CD8-positive, alpha-beta memory T cell (primary cell): ENCODE results near the gene PRR27. TPM values are rescaled to one million over a fixed set of nuclear protein-coding genes. Genes with fewer than 3 reads are reported as not detected.
"Not testable (repeated sequence)": the region's sequence is repeated elsewhere in the genome, so short reads cannot be mapped to it uniquely, and the experiment has no call there.

Experiments
- CTCF ChIA-PET: fragments of 350-600 bp; sonication (Branson Sonifier 250); formaldehyde crosslinking; loops from one replicate; lab custom pipeline; 2021; ENCODE audit warnings: antibody characterized with exemption; lab: Charles Lee
- POLR2A ChIA-PET: fragments of 350-600 bp; sonication (Branson Sonifier 250); formaldehyde crosslinking; loops from one replicate; lab custom pipeline; 2021; ENCODE audit warnings: antibody characterized with exemption; lab: Charles Lee
- DNase-seq, 5 donors: peaks; one replicate each; pipeline versions ENCODE4 v3.0.0 to v3.0.0-alpha.2; 2020 to 2022; ENCODE audit warnings: mixed read lengths in 1 of 5
- H3K27ac ChIP-seq: one replicate; pipeline ENCODE4 v1.7.0; 2013; ENCODE audit warnings: low read depth, mild to moderate bottlenecking, low read length, moderate library complexity
- H3K27me3 ChIP-seq: 2 replicates; pipeline ENCODE4 v1.7.0; 2013; ENCODE audit warnings: low read length, mild to moderate bottlenecking; ENCODE audit not compliant: insufficient read depth, poor library complexity, severe bottlenecking
- H3K36me3 ChIP-seq: 2 replicates; pipeline ENCODE4 v1.7.0; 2013; ENCODE audit warnings: mild to moderate bottlenecking, low read length, moderate library complexity; ENCODE audit not compliant: insufficient read depth
- H3K4me1 ChIP-seq: 2 replicates; pipeline ENCODE4 v1.7.0; 2013; ENCODE audit warnings: mild to moderate bottlenecking, low read length, moderate library complexity; ENCODE audit not compliant: insufficient read depth
- H3K4me3 ChIP-seq: 2 replicates; pipeline ENCODE4 v1.7.0; 2013; ENCODE audit warnings: mild to moderate bottlenecking, low read length
- H3K9me3 ChIP-seq: 2 replicates; pipeline ENCODE4 v1.7.0; 2013; ENCODE audit warnings: mild to moderate bottlenecking, low read length
- H3K27ac Mint-ChIP-seq, 8 donors: one replicate each; pipeline ENCODE4 v1.8.0; 2020 to 2021; ENCODE audit warnings: mixed read lengths in 8 of 8, mild to moderate bottlenecking in 6 of 8, inconsistent platforms in 3 of 8, moderate library complexity in 3 of 8
- H3K27me3 Mint-ChIP-seq, 2 donors: one replicate each; pipeline ENCODE4 v1.8.0; 2020 to 2021; ENCODE audit warnings: mixed read lengths in 2 of 2, mild to moderate bottlenecking in 1 of 2, moderate library complexity in 1 of 2
- H3K36me3 Mint-ChIP-seq, 3 donors: one replicate each; pipeline ENCODE4 v1.8.0; 2020 to 2021; ENCODE audit warnings: mixed read lengths in 3 of 3, inconsistent platforms in 1 of 3, mild to moderate bottlenecking in 1 of 3
- H3K4me1 Mint-ChIP-seq, 3 donors: one replicate each; pipeline ENCODE4 v1.8.0; 2020 to 2021; ENCODE audit warnings: mixed read lengths in 3 of 3, inconsistent platforms in 1 of 3, mild to moderate bottlenecking in 1 of 3
- H3K4me3 Mint-ChIP-seq, 7 donors: one replicate each; pipeline ENCODE4 v1.8.0; 2020 to 2021; ENCODE audit warnings: mixed read lengths in 7 of 7, mild to moderate bottlenecking in 6 of 7, moderate library complexity in 4 of 7, inconsistent platforms in 2 of 7
- H3K9me3 Mint-ChIP-seq, 5 donors: one replicate each; pipeline ENCODE4 v1.8.0; 2020 to 2022; ENCODE audit warnings: mixed read lengths in 5 of 5, mild to moderate bottlenecking in 3 of 5, moderate library complexity in 2 of 5, inconsistent platforms in 1 of 5
- polyA plus RNA-seq: library from polyadenylated mRNA; unstranded; fragments of 300-500 nt; fragmentation: Illumina TruSeq; gene quantifications from one replicate; pipeline ENCODE4 v1.2.3, GENCODE V29; 2021
- total RNA-seq, 2 experiments: library from RNA; stranded (reverse); gene quantifications; one replicate each; pipeline ENCODE4 v1.2.3, GENCODE V29; 2021

The PRR27 gene
- total and polyA plus RNA-seq, 3 experiments from 2014 or later: not detected

- no peak overlapping the region for H3K27ac Mint-ChIP-seq
- Histone ChIP-seq H3K9me3 (no peaks in the 10 kb centered on the region), H3K36me3 (no peaks in the 10 kb centered on the region), H3K4me1 (no peaks in the 10 kb centered on the region), H3K4me3 (no peak overlapping the region), H3K27ac (no peak overlapping the region), H3K27me3 (no peaks in the 10 kb centered on the region)
- ChIA-PET CTCF (no interaction called here), POLR2A (no interaction called here)
- H3K36me3 Mint-ChIP-seq: no peaks in the 10 kb centered on the region
- no peak for DNase-seq
- H3K4me1 Mint-ChIP-seq: no peaks in the 10 kb centered on the region
- no peak overlapping the region for H3K4me3 Mint-ChIP-seq
- peaks cover 0 to 3% (median 2%) of the 10 kb centered on the region in 5 donors for H3K9me3 Mint-ChIP-seq
- no peaks in the 10 kb centered on the region for H3K27me3 Mint-ChIP-seq
These were observed 33.2 kb downstream of the PRR27 start for GRCh38 chr4:70187216-70187615.

- H3K27me3 ChIP-seq: no peaks in the 10 kb centered on the region
- POLR2A ChIA-PET: no interaction called here
- Mint-ChIP-seq H3K4me3 (no peak overlapping the region), H3K27ac (no peak overlapping the region), H3K36me3 (no peaks in the 10 kb centered on the region), H3K27me3 (no peaks in the 10 kb centered on the region), H3K4me1 (no peaks in the 10 kb centered on the region), H3K9me3 (peaks cover 0 to 5% (median 0%) of the 10 kb centered on the region in 5 donors)
- H3K27ac ChIP-seq: no peak overlapping the region
- no peak for DNase-seq
- H3K9me3 ChIP-seq: no peaks in the 10 kb centered on the region
- no peaks in the 10 kb centered on the region for H3K4me1 ChIP-seq
- CTCF ChIA-PET: no interaction called here
- no peaks in the 10 kb centered on the region for H3K36me3 ChIP-seq
- no peak overlapping the region for H3K4me3 ChIP-seq
These were observed 36.5 kb downstream of the PRR27 start for GRCh38 chr4:70190579-70190978.

DNA sequence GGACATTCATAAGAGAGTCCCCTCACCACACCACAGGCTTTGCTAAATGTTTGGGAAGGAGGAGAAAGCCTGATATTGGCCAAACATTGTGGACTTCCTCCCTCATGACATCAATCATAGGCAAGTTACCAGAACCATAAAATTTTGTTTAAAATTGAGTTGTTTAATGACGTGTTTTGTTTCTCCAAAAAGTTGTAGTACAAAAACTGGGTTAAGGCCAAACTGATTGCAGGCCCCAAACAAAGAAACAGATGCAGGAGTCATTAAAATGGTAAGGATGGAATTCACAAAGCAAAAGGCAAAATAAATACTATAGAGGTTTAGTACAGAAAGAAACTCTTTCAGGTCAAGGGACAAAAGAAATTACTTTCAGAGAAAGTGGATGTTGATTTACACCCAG, 37.6 kb downstream of the PRR27 start:
- H3K9me3 ChIP-seq: no peaks in the 10 kb centered on the region
- no peaks in the 10 kb centered on the region for H3K36me3 Mint-ChIP-seq
- ChIA-PET CTCF (no interaction called here), POLR2A (no interaction called here)
- no peaks in the 10 kb centered on the region for H3K27me3 Mint-ChIP-seq
- H3K27ac ChIP-seq: no peak overlapping the region
- DNase-seq: no peak
- H3K4me3 Mint-ChIP-seq: no peak overlapping the region
- H3K4me1 Mint-ChIP-seq: no peaks in the 10 kb centered on the region
- no peaks in the 10 kb centered on the region for H3K27me3 ChIP-seq
- no peak overlapping the region for H3K4me3 ChIP-seq
- no peak overlapping the region for H3K27ac Mint-ChIP-seq
- no peaks in the 10 kb centered on the region for H3K4me1 ChIP-seq
- H3K9me3 Mint-ChIP-seq: peaks cover 0 to 5% (median 0%) of the 10 kb centered on the region in 5 donors
- H3K36me3 ChIP-seq: no peaks in the 10 kb centered on the region

GRCh38 chr4:70192895-70193294, 38.9 kb downstream of the PRR27 start:
- Mint-ChIP-seq H3K9me3 (peaks cover 0 to 3% (median 0%) of the 10 kb centered on the region in 5 donors), H3K4me1 (no peaks in the 10 kb centered on the region), H3K4me3 (no peak overlapping the region), H3K36me3 (no peaks in the 10 kb centered on the region), H3K27me3 (no peaks in the 10 kb centered on the region), H3K27ac (no peak overlapping the region)
- CTCF ChIA-PET: no interaction called here
- H3K4me3 ChIP-seq: no peak overlapping the region
- H3K9me3 ChIP-seq: no peaks in the 10 kb centered on the region
- no peaks in the 10 kb centered on the region for H3K27me3 ChIP-seq
- POLR2A ChIA-PET: no interaction called here
- no peaks in the 10 kb centered on the region for H3K4me1 ChIP-seq
- no peaks in the 10 kb centered on the region for H3K36me3 ChIP-seq
- H3K27ac ChIP-seq: no peak overlapping the region
- DNase-seq: no peak

DNA sequence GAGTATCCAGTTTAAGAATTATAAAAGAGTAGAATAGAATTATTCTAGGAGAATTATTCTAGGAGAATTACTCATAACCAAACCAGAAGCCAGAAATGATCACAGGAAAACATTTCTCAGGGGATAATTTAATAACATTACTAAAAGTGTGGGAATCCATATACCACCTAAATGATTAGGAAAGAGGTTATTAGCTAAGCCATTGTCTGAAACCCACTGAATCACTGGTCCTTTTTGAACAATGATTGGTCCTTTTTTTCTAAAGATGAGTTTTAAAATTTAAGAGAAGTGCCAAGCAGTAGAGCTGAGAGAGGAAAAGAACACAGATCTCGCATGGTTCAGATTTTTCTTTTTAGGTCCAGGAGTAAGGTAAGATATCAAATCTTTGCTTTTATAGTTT, 41.4 kb downstream of the PRR27 start, which contains the start of gene ODAM:
Gene ODAM, plus strand, starts transcription at position 301 of the 400 bp plus-strand sequence. CDS start 819 bp downstream, outside the sequence.
- Histone ChIP-seq H3K36me3 (no peaks in the 10 kb centered on the region), H3K4me1 (no peaks in the 10 kb centered on the region), H3K9me3 (no peaks in the 10 kb centered on the region), H3K27me3 (no peaks in the 10 kb centered on the region), H3K27ac (no peak within 1 kb of the TSS), H3K4me3 (no peak within 1 kb of the TSS)
- Mint-ChIP-seq H3K27me3 (no peaks in the 10 kb centered on the region), H3K9me3 (peaks cover 0 to 3% (median 0%) of the 10 kb centered on the region in 5 donors), H3K4me1 (no peaks in the 10 kb centered on the region), H3K27ac (no peak within 1 kb of the TSS), H3K4me3 (no peak within 1 kb of the TSS), H3K36me3 (no peaks in the 10 kb centered on the region)
- POLR2A ChIA-PET: no interaction called here
- CTCF ChIA-PET: no interaction called here
- no peak for DNase-seq

DNA sequence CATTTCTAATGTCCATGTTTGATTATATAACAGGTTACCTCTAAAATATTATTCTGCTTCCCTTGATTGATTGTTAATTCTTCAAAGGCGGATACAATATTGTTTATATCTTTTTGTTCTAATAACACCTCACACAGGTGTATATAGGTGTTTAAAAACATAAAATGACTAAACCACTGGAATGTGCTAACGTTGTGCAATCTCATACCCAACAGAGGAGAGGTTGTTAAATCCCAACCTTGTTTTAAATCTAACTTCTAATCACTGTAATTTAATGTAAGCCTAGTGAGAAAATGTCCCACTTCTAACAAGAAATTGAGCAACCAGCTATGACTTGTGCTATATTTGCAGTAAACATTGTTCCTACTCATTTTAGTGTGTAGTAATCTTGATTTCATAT, 42.8 kb downstream of the PRR27 start:
- Mint-ChIP-seq H3K9me3 (peaks cover 0 to 3% (median 0%) of the 10 kb centered on the region in 5 donors), H3K27ac (no peak overlapping the region), H3K36me3 (no peaks in the 10 kb centered on the region), H3K4me1 (no peaks in the 10 kb centered on the region), H3K4me3 (no peak overlapping the region), H3K27me3 (no peaks in the 10 kb centered on the region)
- no peak for DNase-seq
- Histone ChIP-seq H3K4me1 (no peaks in the 10 kb centered on the region), H3K27me3 (no peaks in the 10 kb centered on the region), H3K4me3 (no peak overlapping the region), H3K27ac (no peak overlapping the region), H3K36me3 (no peaks in the 10 kb centered on the region), H3K9me3 (no peaks in the 10 kb centered on the region)
- ChIA-PET CTCF (no interaction called here), POLR2A (no interaction called here)

DNA sequence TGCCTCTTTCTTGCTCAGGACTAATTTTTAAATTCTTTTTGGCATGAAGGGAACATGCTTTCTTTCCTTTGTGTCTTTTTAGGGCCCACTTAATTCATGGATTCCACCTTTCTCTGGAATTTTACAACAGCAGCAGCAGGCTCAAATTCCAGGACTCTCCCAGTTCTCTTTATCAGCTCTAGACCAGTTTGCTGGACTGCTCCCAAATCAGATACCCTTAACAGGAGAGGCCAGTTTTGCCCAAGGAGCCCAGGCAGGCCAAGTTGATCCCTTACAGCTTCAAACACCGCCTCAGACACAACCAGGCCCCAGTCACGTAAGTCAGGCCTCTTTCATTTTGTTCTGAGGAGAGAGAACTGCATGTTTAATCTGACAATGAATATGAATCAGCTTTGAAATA, 43.8 kb downstream of the PRR27 start:
- H3K4me1 Mint-ChIP-seq: no peaks in the 10 kb centered on the region
- H3K27me3 Mint-ChIP-seq: no peaks in the 10 kb centered on the region

GRCh38 chr4:70203601-70204000, 49.6 kb downstream of the PRR27 start:
- Histone ChIP-seq H3K9me3 (no peaks in the 10 kb centered on the region), H3K36me3 (no peaks in the 10 kb centered on the region), H3K4me3 (no peak overlapping the region), H3K27me3 (no peaks in the 10 kb centered on the region), H3K4me1 (no peaks in the 10 kb centered on the region), H3K27ac (no peak overlapping the region)
- Mint-ChIP-seq H3K4me3 (no peak overlapping the region), H3K36me3 (no peaks in the 10 kb centered on the region), H3K27ac (no peak overlapping the region), H3K9me3 (peaks cover 0 to 5% (median 0%) of the 10 kb centered on the region in 5 donors), H3K27me3 (no peaks in the 10 kb centered on the region), H3K4me1 (no peaks in the 10 kb centered on the region)
- no peak for DNase-seq
- ChIA-PET POLR2A (no interaction called here), CTCF (no interaction called here)

More for the DNA sequence above, 43.8 kb downstream of the PRR27 start:
- no peaks in the 10 kb centered on the region for H3K4me1 ChIP-seq
- POLR2A ChIA-PET: no interaction called here
- H3K4me3 ChIP-seq: no peak overlapping the region
- no peak for DNase-seq
- no peaks in the 10 kb centered on the region for H3K36me3 ChIP-seq
- Mint-ChIP-seq H3K4me3 (no peak overlapping the region), H3K9me3 (peaks cover 0 to 3% (median 0%) of the 10 kb centered on the region in 5 donors), H3K36me3 (no peaks in the 10 kb centered on the region), H3K27ac (no peak overlapping the region)
- no peaks in the 10 kb centered on the region for H3K27me3 ChIP-seq
- H3K9me3 ChIP-seq: no peaks in the 10 kb centered on the region
- CTCF ChIA-PET: no interaction called here
- H3K27ac ChIP-seq: no peak overlapping the region

GRCh38 chr4:70212752-70213151, 58.7 kb downstream of the PRR27 start:
- H3K27ac ChIP-seq, H3K36me3 Mint-ChIP-seq, H3K27ac Mint-ChIP-seq, H3K4me1 Mint-ChIP-seq, H3K9me3 ChIP-seq, H3K4me3 Mint-ChIP-seq, H3K27me3 Mint-ChIP-seq, CTCF ChIA-PET, H3K4me3 ChIP-seq, H3K4me1 ChIP-seq, POLR2A ChIA-PET, H3K36me3 ChIP-seq, H3K27me3 ChIP-seq, DNase-seq: not testable (repeated sequence)
- H3K9me3 Mint-ChIP-seq: peaks cover 0 to 11% (median 5%) of the 10 kb centered on the region in 5 donors
